Measurements from ENCODE around the gene ENPP3.

Gene ENPP3

GRCh38 chr6:131642987-131643611 lies 6.0 kb downstream of the ENPP3 start:
- no peak for FAIRE-seq

GRCh38 chr6:131643855-131644460 lies 6.9 kb downstream of the ENPP3 start:
- FAIRE-seq, result no peak

DNA sequence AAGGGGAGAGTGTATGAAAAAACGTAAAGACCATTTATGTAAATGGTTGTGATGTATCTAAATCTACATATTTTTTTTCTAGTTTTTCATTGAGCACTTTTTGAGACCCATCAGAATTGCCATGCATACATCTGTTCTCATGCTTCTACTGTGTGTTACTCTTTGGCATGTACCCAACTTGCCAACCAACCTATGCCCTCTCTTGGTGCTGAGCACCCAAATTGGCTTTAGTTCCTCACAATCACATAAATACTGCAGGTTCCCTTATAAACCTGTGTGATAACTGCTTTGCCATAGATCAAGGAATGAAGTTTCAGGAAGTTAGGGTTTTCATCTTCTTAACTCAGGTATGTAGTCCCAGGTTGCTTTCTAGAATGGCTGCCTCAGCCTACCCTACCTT lies 7.8 kb downstream of the ENPP3 start:
- FAIRE-seq, result no peak

DNA sequence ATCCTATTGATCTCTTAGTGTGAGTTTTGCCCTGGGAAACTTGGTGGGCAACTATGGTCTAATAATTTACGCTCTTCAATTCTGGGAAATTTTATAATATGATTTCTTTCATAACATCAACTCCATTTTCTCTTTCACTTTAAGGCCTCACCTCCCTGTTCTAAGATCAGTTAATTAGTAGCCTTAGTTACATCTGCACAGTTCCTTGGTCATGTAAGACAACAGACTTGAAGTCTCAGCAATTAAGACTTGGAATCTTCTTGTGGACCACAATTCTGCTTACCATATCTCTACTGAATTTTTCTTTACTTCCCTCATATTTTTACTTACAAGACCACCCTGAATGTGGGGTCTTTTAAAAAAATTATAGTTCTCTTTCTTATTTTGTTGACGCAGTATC lies 8.7 kb downstream of the ENPP3 start:
- FAIRE-seq, result no peak

DNA sequence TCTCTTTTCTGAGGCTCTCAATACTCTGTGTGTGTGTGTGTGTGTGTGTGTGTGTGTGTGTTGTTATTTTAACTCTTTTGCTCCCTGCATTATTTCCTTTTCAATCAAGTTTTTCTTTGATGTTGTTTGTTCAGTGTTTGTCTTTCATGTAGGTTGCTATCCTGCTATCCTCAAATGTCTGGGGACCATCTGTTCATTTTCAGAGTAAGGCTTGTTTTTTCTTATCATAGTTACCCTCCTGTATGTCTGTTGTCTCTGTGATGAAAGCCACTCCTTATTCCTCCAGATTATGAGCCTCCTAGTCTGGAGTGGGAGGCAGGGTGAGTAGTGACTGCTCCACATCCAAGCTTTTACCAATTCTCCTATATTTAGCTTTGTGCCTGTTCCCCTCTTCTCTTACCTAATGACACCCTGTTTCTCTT lies 9.2 kb downstream of the ENPP3 start:
- FAIRE-seq, result no peak

GRCh38 chr6:131651782-131652181 lies 14.7 kb downstream of the ENPP3 start:
- FAIRE-seq, result no peak

- FAIRE-seq, result peak; percentile 64
These were observed 15.4 kb downstream of the ENPP3 start for GRCh38 chr6:131652472-131652871.

GRCh38 chr6:131654326-131654725 lies 17.2 kb downstream of the ENPP3 start:
- no peak for FAIRE-seq

GRCh38 chr6:131655387-131655786 lies 18.3 kb downstream of the ENPP3 start:
- no peak for FAIRE-seq

GRCh38 chr6:131655951-131656350 lies 18.8 kb downstream of the ENPP3 start:
- FAIRE-seq, result no peak

GRCh38 chr6:131656667-131657066 lies 19.6 kb downstream of the ENPP3 start:
- FAIRE-seq, result no peak

DNA sequence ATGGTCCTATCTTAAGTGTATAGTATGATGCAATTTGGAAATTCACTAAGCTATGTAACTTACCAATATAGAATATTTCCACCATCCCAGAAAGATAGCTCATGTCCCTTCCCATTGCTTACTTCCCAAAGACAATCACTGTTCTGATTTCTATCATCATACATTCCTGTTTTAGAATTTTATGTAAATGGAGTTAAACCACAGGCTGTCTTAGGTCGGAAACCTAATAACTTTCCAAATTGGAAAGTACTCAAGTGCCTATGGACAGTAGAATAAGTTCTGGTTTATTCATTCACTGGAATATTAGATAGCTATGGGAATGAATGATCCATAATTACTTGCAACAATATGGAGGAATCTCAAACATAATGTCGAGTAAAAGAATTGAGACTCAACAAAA lies 20.1 kb downstream of the ENPP3 start:
- no peak for FAIRE-seq

- FAIRE-seq, result no peak
These were observed 20.6 kb downstream of the ENPP3 start for GRCh38 chr6:131657630-131658111.

DNA sequence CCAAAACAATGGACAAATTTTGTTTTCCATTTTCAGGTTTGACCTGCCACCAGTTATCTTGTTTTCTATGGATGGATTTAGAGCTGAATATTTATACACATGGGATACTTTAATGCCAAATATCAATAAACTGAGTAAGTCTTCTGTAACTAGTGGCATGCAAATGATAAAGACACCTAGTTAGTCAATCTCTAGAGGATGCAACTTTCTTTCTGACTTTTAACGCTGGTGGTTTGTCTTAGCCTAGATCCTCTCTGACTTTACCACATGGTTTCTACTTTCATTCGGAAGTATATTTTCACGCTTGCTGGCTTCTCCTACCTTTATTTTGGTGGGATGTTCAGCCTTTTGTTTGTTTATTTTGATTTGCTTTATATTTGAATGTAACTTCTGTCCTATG lies 21.2 kb downstream of the ENPP3 start:
- FAIRE-seq, result no peak

DNA sequence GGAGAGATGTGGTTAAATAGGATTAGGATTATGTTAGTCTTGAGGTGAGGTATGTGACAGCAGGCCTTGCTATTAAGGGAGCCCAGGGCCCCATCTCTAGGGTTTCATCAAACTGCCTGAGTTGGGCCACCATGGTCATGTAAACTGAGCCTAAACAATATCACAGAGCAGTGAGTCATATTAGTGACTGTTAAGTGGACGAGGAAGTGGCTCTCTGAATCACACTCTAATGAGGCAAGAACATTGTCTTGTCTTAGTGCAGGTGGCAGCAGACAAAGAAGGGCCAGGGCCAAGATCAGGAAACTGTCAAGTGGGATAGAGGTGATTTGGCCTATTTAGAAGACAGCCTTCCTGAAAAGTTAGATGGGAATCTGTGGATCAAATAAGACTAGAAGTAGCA lies 23.1 kb downstream of the ENPP3 start:
- FAIRE-seq, result no peak

GRCh38 chr6:131663578-131664165 lies 26.6 kb downstream of the ENPP3 start:
- FAIRE-seq, result no peak

GRCh38 chr6:131669891-131670290 lies 32.8 kb downstream of the ENPP3 start:
- no peak for FAIRE-seq

GRCh38 chr6:131673184-131673583 lies 36.1 kb downstream of the ENPP3 start:
- no peak for FAIRE-seq

- no peak for FAIRE-seq
These were observed 41.3 kb downstream of the ENPP3 start for GRCh38 chr6:131678442-131678841.

DNA sequence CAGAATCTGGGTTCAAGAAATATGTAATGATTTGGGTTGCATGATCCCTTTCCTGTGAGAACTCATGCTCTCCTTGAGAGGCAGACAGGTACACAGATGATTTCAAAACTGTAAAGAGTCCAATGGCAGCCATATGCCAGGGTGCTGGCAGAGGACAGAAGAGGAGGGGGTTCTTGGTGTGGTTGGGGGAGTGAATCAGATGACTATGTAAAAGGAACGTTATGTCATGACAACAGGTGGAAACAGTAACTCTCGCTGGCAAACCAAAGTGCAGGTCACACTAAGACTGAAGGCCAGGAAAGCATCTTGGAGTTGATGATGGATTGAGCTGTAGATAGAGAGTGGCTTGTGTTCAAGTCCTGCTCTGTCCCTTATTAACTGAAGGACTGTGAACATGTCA lies 43.8 kb downstream of the ENPP3 start:
- FAIRE-seq, result no peak

DNA sequence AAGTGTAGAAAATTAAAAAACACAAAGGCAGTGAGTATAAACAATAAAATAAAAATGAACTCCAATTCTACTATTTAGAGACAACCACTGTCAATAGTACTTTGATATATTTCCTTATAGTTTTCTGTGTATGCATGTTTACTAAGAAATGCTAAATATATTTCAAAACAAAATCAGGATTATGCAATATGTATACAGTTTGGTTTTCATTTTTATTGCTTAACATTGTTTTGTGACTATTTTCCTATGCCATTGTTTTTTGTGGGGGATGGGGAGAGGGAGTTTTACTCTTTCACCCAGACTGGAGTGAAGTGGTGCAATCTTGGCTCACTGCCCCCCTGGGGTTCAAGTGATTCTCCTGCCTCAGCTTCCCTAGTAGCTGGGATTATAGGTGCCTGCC lies 44.5 kb downstream of the ENPP3 start:
- FAIRE-seq, result no peak

DNA sequence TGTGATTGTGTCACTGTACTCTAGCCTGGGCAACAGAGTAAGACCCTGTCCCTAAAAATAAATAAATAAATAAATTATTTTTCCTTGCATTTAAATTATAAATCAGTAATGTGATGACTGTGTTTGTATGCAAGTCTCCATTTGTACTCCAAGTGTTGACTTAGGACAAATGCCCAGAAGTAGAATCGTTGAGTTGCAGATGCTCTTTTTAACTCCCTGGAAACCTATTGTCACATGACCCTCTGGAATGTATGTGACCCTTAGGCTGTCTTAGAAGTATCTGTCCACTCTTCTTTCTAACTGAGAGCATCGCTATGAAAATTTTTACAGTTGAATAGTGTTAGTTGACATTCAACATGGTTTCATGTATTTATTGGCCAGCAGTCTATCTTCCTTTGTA lies 45.3 kb downstream of the ENPP3 start:
- no peak for FAIRE-seq

GRCh38 chr6:131683479-131683878 lies 46.4 kb downstream of the ENPP3 start:
- FAIRE-seq, result no peak

- FAIRE-seq, result no peak
These were observed 48.2 kb downstream of the ENPP3 start for GRCh38 chr6:131685266-131685780.

Data from islet of Langerhans (tissue), 1 donor.